Hematopoietic multipotent progenitor cell treated with erythropoietin and hydrocortisone succinate and interleukin-3 and kit ligand, for 15 days (in vitro differentiated cells): ENCODE measurements around the gene ZSCAN2.
"Not testable (repeated sequence)": the region's sequence is repeated elsewhere in the genome, so short reads cannot be mapped to it uniquely, and the experiment has no call there.

Experiments
- DNase-seq: peaks from one replicate; pipeline ENCODE4 v3.0.0-alpha.2; 2015; ENCODE audit warnings: low spot score

ZSCAN2 gene

GRCh38 chr15:84641871-84642270 lies 41.1 kb downstream of the ZSCAN2 start:
- not testable (repeated sequence) for DNase-seq

DNA sequence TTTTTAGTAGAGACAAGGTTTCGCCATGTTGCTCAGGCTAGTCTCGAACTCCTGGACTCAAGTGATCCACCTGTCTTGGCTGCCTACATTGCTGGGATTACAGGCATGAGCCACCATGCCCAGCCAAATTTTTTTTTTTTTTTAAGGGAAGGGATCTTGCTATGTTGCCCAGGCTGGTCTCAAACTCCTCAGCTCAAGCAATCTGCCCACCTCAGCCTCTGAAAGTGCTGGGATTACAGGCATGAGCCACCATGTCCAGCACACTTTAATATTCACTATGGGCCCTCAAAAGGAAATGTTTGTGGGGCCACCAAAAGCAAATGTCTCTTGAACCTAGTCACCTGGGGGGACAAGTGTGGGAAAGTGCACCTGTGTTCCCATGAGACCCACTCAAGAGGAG lies 41.8 kb downstream of the ZSCAN2 start:
- DNase-seq = not testable (repeated sequence)

- no peak for DNase-seq
Measured at GRCh38 chr15:84643838-84644237, 43.0 kb downstream of the ZSCAN2 start.

GRCh38 chr15:84645496-84645895 lies 44.7 kb downstream of the ZSCAN2 start:
- DNase-seq = no peak

- DNase-seq = no peak
Measured at GRCh38 chr15:84645997-84646396, 45.2 kb downstream of the ZSCAN2 start.

DNA sequence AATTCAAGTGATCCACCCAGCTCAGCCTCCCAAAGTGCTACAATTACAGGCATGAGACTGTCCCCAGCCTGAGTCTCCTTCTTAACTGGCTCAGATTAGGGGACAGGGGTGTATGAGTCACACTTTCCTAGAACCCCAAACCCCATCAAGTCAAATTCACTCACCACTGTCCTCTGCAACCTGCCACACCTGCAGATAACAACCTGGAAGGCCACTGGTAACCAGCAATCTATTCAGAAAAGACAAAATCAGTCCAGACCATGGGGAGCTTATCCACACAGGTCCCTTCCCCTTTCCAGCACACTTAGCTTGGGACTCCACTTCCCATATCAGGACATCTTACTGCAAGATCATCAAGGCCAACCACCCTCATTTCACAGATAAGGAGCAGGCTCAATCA lies 46.9 kb downstream of the ZSCAN2 start:
- DNase-seq = peak; percentile 18

DNA sequence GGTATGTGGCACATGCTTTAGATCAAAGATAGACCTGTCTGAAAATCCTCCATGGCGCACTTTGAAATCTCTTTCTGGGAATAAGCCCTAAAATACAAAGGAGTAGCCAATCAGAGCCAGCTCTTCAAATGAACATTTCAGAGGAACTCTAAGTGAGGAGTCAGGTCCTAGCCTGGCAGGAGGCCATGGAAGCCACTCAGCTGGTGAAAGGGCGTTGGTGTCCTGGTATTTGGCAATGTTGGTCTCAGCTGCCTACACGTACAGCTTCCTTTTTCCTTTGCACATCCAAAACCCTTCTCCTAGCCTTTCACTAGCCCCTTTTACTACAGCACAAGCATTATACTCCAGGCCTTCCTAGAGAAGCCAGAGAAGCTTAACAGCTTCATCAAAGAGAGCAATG lies 47.7 kb downstream of the ZSCAN2 start:
- DNase-seq = no peak

DNA sequence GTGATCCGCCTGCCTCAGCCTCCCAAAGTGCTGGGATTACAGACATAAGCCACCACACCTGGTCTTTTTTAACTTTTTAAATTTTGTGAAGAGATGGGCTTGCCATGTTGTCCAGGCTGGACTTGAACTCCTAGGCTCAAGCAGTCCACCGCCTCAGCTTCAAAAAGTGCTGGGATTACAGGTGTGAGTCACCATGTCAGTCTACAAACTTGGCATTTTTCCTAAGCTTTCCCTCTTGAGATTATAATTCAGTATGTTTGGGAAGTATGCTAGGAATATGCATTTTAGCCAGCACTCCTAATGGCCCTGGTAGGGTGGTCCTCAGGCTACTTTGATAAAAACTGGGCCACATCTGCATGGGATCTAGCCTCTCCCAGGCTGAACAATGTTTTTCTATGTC lies 48.9 kb downstream of the ZSCAN2 start:
- DNase-seq = no peak

- DNase-seq = no peak
Measured at GRCh38 chr15:84653584-84653909, 52.7 kb downstream of the ZSCAN2 start.

- peak; percentile 96 for DNase-seq
Measured at GRCh38 chr15:84653910-84654688, 53.3 kb downstream of the ZSCAN2 start, which contains the start of gene WDR73. Gene WDR73 (minus strand): TSS chr15:84654283. CDS start chr15:84654274, 9 bp downstream.

DNA sequence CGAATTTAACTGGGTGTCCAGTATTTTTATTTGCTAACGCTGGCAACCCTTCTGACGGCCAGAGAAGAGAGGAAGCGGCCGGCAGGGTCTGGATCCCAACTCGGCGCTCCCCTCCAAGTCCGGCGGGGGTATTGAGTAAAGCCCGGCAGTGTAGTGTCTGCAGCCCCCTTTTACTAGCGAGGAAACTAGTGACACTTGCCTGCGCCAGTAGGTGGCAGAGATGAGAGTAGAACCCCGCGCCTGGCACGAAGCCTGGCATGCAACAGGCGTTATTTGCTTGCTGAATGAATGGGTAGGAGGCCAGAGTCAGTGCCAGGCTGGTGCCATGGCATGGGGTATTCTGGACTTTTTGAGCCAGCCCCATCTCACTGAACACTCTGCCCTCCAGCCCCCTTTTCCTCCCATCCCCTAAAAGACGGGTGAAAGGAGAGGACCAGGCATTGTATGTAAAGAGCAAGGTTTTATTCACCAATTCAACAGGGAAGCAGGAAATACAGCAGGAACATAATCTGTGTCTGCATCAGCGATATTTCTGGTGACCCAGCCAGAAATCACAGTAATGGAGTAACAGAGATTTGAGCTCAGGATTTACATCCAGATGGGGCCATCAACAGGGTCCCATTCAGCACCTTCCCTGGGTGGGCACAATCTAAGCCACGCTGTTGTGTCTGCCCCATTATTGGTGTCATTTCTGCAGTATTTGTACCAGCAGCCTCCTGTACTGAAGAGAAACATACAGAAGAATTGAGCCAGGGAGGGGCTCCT lies 54.1 kb downstream of the ZSCAN2 start:
- peak; percentile 86 for DNase-seq

DNA sequence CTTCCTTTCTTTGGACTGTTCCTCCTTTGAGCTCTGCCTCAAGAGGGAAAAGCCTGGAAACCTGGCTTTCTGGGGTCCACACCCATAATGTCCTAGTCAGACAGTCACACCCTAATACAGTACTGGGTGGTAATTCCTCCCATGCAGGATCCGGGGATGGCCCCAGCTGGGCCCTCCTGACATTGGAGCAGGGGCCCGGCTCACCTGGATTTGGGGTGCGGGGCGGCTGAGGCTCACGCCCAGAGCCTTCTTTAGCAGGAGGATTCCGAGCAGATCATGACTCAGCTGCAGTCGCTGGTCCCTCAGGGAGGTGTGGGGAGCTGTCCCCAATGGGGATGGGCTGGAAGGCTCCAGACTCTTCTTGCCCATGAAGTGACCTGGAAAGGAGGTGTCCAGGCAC lies 56.2 kb downstream of the ZSCAN2 start:
- DNase-seq = no peak

DNA sequence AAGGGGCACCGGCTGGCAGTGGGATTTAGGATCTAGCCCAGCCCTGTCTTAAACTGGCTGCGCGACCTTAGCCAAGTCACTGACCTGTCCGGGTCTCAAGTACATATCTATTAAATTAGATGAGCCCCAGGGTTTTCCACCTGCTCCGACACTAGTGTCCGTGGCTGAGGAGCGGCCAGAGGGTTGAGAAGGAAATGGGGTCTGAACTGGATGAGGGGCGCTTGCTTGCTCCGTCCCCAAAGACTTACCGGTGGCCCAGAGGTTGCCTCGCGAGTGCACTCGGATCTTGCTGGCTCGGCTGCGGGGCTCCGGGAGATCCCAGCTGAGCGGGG lies 56.9 kb downstream of the ZSCAN2 start:
- no peak for DNase-seq

DNA sequence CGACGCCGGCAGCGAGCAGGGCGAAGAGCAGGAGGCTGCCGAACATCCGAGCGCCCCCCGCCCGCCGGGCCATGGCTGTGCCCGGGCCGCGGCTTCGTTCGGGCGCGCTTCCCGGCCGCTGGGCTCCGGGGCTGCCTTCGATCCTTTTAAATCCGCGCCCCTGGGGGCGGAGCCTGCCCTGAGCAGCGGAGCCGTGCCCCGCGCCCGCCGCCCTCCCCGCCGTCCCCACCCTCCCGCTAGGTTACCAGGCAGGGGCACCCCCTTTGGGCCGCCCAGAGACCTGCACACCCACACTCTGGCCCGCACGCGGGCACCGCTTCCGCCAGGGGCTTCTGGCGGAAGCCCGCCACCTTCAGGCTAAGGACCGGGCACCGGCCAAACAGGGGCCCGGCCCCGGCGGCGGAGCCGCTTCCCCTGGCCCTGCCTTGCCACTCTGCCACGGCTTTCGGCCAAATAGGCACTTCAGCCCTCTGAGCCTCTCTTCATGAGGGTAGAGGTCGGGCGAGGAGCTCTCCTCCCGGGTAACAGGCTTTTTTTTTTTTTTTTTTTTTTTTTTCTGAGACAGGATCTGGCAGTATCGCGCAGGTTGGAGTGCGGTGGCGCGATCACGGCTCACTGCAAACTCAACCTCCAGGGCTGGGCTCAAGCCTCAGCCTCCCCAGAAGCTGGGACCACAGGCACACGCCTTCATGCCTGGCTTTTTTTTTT lies 57.4 kb downstream of the ZSCAN2 start, which contains the start of gene NMB:
NMB (minus strand) TSS at position 120 of the 708 bp plus-strand sequence; CDS start at position 73, 47 bp downstream.
- peak; percentile 71 for DNase-seq

GRCh38 chr15:84658788-84659411 lies 58.1 kb downstream of the ZSCAN2 start:
- DNase-seq = no peak

- no peak for DNase-seq
Measured at GRCh38 chr15:84659904-84660781, 59.3 kb downstream of the ZSCAN2 start.

DNA sequence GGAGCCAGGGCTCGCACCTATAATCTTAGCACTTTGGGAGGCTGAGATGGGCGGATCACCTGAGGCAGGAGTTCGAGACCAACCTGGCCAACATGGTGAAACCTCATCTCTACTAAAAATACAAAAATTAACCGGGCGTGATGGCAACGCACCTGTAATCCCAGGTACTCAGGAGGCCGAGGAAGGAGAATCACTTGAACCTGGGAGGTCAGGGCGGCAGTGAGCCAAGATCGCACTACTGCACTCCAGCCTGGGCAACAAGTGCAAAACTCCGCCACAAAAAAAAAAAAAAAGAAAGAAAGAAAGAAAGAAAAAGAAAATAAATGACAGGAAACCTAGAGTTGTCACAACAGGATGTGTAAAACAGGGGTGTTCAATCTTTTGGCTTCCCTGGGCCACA lies 60.2 kb downstream of the ZSCAN2 start:
- no peak for DNase-seq

DNA sequence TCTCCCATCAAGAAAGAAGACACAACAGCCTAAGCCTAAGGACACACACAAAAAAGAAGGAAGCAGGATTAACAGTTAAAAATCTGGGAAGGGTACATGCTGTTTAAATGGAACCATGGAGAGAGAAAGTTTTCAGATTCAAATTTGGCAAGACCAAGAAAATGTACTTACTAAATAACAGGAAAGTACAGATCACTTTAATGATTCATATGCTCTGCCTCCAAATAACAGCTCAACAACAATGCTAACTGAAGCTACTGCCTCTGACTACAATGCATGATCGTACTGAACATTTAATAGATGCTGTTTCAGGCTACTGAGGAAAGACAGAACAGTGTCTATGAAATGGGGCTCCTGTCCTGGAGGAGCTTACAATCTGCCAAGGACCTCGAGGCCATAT lies 65.6 kb downstream of the ZSCAN2 start:
- DNase-seq = no peak

DNA sequence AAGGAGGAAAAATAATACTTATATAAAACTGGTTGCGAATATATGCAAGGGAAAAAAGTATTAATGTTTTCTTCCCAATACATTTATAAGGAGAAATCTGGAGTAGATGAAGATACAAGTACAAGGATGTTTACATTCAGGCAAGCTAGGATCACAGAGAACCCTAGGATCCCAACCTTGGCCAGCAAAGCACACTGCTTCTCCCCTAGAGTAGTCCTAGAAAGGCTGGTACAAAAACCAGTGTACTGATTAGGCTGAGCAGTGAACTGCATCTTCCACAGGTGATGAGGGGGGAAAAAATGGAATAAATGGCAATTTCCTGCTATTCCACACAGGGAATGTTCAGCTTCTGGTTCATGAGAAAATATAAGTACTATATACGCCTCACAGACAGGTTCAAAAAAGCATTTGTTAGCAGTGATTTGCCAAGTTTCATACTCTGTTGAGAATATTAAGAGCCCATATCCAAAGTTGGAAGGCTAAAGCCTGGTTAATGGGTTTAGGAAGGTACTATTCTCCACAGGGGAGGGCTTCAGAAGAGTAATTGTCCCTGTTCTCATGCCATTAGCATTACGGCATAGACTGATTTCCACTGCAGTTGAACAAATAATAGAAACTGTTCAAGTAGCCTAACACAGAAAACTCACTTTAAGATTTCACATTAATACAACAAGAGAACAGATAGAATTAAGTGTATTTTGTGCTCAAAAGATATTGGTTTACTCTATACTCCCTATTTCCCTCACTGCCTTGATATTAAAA lies 67.6 kb downstream of the ZSCAN2 start:
- DNase-seq = no peak

DNA sequence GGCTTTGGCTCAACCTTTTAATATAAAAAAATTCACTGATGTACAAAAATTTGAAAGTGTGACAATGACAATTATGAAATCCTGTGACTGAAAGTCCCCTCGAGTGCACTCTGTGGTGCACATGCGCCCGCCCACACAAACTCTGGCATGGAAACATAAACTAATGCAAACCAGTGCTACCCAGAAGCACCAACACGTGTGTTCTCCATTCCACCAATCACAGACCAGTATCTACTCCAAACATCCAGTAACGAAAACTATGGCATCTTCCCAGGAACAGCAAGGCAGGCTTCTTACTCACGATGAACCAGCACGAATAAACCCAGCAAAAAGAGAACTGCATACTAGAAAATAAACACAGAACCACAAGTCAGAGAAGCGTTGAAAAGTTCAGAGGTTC lies 68.9 kb downstream of the ZSCAN2 start:
- no peak for DNase-seq

- no peak for DNase-seq
Measured at GRCh38 chr15:84671211-84671610, 70.4 kb downstream of the ZSCAN2 start.
